H1 (cell line): ENCODE measurements around the gene FOXF1. TPM values are rescaled to one million over a fixed set of nuclear protein-coding genes. Genes with fewer than 3 reads are reported as not detected.

Experiments used
- CTCF ChIA-PET: fragments of 300-600 bp; sonication (Branson Sonifier 250); formaldehyde crosslinking; loops from one replicate; lab custom pipeline; 2021; ENCODE audit not compliant: partially characterized antibody; lab: Charles Lee
- POLR2A ChIA-PET: fragments of 300-600 bp; sonication (Branson Sonifier 250); formaldehyde crosslinking; loops from one replicate; lab custom pipeline; 2021; ENCODE audit warnings: inconsistent platforms; ENCODE audit not compliant: partially characterized antibody; lab: Charles Lee
- DNase-seq, 2 experiments: peaks; one replicate each; pipeline versions ENCODE4 v3.0.0 to v3.0.0-alpha.2; 2010 to 2022; ENCODE audit warnings: low spot score in 2 of 2, low read depth in 1 of 2, mixed read lengths in 1 of 2
- FAIRE-seq: peaks from 2 replicates; lab custom pipeline; 2011; peaks lifted over from hg19 to GRCh38; lab: Jason Lieb, UNC
- H2AFZ ChIP-seq: 2 replicates; pipeline ENCODE4 v1.8.1; 2012; ENCODE audit warnings: low read length, inconsistent platforms
- H2AK5ac ChIP-seq: 2 replicates; pipeline ENCODE4 v1.6.1; 2013; ENCODE audit warnings: low read depth, low read length
- H2BK120ac ChIP-seq: replicated peaks from 2 replicates; pipeline ENCODE3; 2013; ENCODE audit warnings: low read depth, low read length, inconsistent platforms
- H2BK12ac ChIP-seq: 2 replicates; pipeline ENCODE4 v1.6.1; 2013; ENCODE audit warnings: low read depth, low read length
- H2BK15ac ChIP-seq: 2 replicates; pipeline ENCODE4 v1.6.1; 2013; ENCODE audit warnings: low read length
- H2BK20ac ChIP-seq: 2 replicates; pipeline ENCODE4 v1.6.1; 2013; ENCODE audit warnings: low read length
- H2BK5ac ChIP-seq: 2 replicates; pipeline ENCODE4 v1.6.1; 2013; ENCODE audit warnings: low read depth, low read length
- H3K14ac ChIP-seq: 2 replicates; pipeline ENCODE4 v1.6.1; 2013; ENCODE audit warnings: inconsistent platforms; ENCODE audit not compliant: insufficient read length
- H3K18ac ChIP-seq: 2 replicates; pipeline ENCODE4 v1.6.1; 2013; ENCODE audit warnings: low read length; ENCODE audit errors: extremely low read depth
- H3K23ac ChIP-seq: 2 replicates; pipeline ENCODE4 v1.6.1; 2013; ENCODE audit warnings: inconsistent platforms; ENCODE audit not compliant: insufficient read length
- H3K23me2 ChIP-seq: 2 replicates; pipeline ENCODE4 v1.6.1; 2013; ENCODE audit warnings: low read depth, low read length
- H3K27ac ChIP-seq: 2 replicates; pipeline ENCODE4 v1.6.1; 2011; ENCODE audit warnings: low read depth, low read length, inconsistent platforms
- H3K27me3 ChIP-seq, 4 experiments: replicated peaks in 1 of 4; 1 replicate in 1 of 4; 2 replicates in 3 of 4; pipeline versions ENCODE4 v1.6.1 to v1.8.1; 2011 to 2013; ENCODE audit warnings: low read length in 3 of 4, mild to moderate bottlenecking in 3 of 4, inconsistent platforms in 2 of 4, mixed read lengths in 2 of 4, moderate library complexity in 1 of 4; ENCODE audit not compliant: control insufficient read depth in 3 of 4, insufficient read depth in 3 of 4; ENCODE audit errors: extremely low read depth in 1 of 4
- H3K36me3 ChIP-seq, 4 experiments: 2 replicates each; pipeline versions ENCODE4 v1.6.1 to v1.8.1; 2011 to 2013; ENCODE audit warnings: mild to moderate bottlenecking in 4 of 4, low read length in 3 of 4, moderate library complexity in 2 of 4, control low read depth in 1 of 4, inconsistent platforms in 1 of 4; ENCODE audit not compliant: insufficient read depth in 4 of 4, control insufficient read depth in 2 of 4
- H3K4ac ChIP-seq: replicated peaks from 2 replicates; pipeline ENCODE3; 2013; ENCODE audit warnings: low read length, low read depth, mixed read lengths, inconsistent platforms; ENCODE audit not compliant: insufficient read length
- H3K4me1 ChIP-seq, 4 experiments: replicated peaks in 1 of 4; 1 replicate in 1 of 4; 2 replicates in 3 of 4; pipeline versions ENCODE4 v1.6.1 to v1.8.1; 2011 to 2013; ENCODE audit warnings: low read length in 3 of 4, inconsistent platforms in 2 of 4, mixed read lengths in 1 of 4; ENCODE audit not compliant: insufficient read depth in 4 of 4, control insufficient read depth in 3 of 4
- H3K4me2 ChIP-seq, 2 experiments: 2 replicates each; pipeline versions ENCODE4 v1.6.1 to v1.8.1; 2011 to 2013; ENCODE audit warnings: low read depth in 2 of 2, low read length in 2 of 2, control low read depth in 1 of 2, inconsistent platforms in 1 of 2, mild to moderate bottlenecking in 1 of 2; ENCODE audit not compliant: insufficient read depth in 1 of 2
- H3K4me3 ChIP-seq, 4 experiments: fragments of 200-600, 300-600 bp in 1 of 4; sonication (generic), shearing (Covaris generic), sonication (Bioruptor Twin) in 1 of 4; 2 replicates each; pipeline versions ENCODE4 v1.5.1 to v1.8.1; 2011 to 2016; ENCODE audit warnings: low read length in 4 of 4, low read depth in 3 of 4, control low read depth in 2 of 4, inconsistent platforms in 2 of 4, mild to moderate bottlenecking in 2 of 4, mixed read lengths in 1 of 4, moderate library complexity in 1 of 4; ENCODE audit not compliant: insufficient read depth in 2 of 4; ENCODE audit errors: extremely low read depth in 1 of 4
- H3K56ac ChIP-seq: replicated peaks from 2 replicates; pipeline ENCODE3; 2013; ENCODE audit warnings: low read depth, mild to moderate bottlenecking, mixed read lengths, low read length, inconsistent platforms; ENCODE audit not compliant: insufficient read length
- H3K79me1 ChIP-seq: 2 replicates; pipeline ENCODE4 v1.6.1; 2013; ENCODE audit warnings: low read depth, low read length, control low read depth
- H3K79me2 ChIP-seq, 2 experiments: 2 replicates each; pipeline versions ENCODE4 v1.6.1 to v1.8.1; 2012 to 2013; ENCODE audit warnings: low read length in 2 of 2, mild to moderate bottlenecking in 2 of 2, inconsistent platforms in 1 of 2; ENCODE audit not compliant: insufficient read depth in 2 of 2, control insufficient read depth in 1 of 2
- H3K9ac ChIP-seq, 4 experiments: replicated peaks in 1 of 4; 1 replicate in 1 of 4; 2 replicates in 3 of 4; pipeline versions ENCODE4 v1.6.1 to v1.8.1; 2011 to 2013; ENCODE audit warnings: low read depth in 3 of 4, low read length in 3 of 4, control low read depth in 2 of 4, mild to moderate bottlenecking in 2 of 4, moderate library complexity in 2 of 4, inconsistent platforms in 1 of 4; ENCODE audit errors: extremely low read depth in 1 of 4
- H3K9me3 ChIP-seq, 2 experiments: 2 replicates each; pipeline versions ENCODE4 v1.6.1 to v1.8.1; 2012 to 2013; ENCODE audit warnings: mild to moderate bottlenecking in 2 of 2, moderate library complexity in 2 of 2, control low read depth in 1 of 2, inconsistent platforms in 1 of 2, low read depth in 1 of 2, low read length in 1 of 2, mixed read lengths in 1 of 2; ENCODE audit not compliant: insufficient read depth in 2 of 2
- H4K20me1 ChIP-seq, 2 experiments: replicated peaks in 1 of 2; 2 replicates each; pipeline versions ENCODE3 to v1.8.1; 2011 to 2013; ENCODE audit warnings: inconsistent platforms in 2 of 2, low read length in 2 of 2, mild to moderate bottlenecking in 1 of 2; ENCODE audit not compliant: insufficient read depth in 2 of 2, control insufficient read depth in 1 of 2
- H4K5ac ChIP-seq: 2 replicates; pipeline ENCODE4 v1.6.1; 2013; ENCODE audit warnings: low read length, low read depth, mixed read lengths, inconsistent platforms; ENCODE audit not compliant: insufficient read length
- H4K8ac ChIP-seq: 2 replicates; pipeline ENCODE4 v1.8.0; 2013; ENCODE audit warnings: mild to moderate bottlenecking, moderate library complexity, low read length, inconsistent platforms; ENCODE audit not compliant: insufficient read depth; ENCODE audit errors: extremely low read depth
- H4K91ac ChIP-seq: replicated peaks from 2 replicates; pipeline ENCODE3; 2013; ENCODE audit warnings: low read length, mixed read lengths, inconsistent platforms; ENCODE audit not compliant: insufficient read length
- ATF3 ChIP-seq: IDR thresholded peaks from 2 replicates; pipeline ENCODE4 v1.6.1; 2011; ENCODE audit warnings: low read depth, mild to moderate bottlenecking, low read length; ENCODE audit not compliant: insufficient read depth
- BRCA1 ChIP-seq: IDR thresholded peaks from 2 replicates; pipeline ENCODE4 v1.6.1; 2012; ENCODE audit warnings: low read depth, low read length, improper control_type of control experiment
- CREB1 ChIP-seq: IDR thresholded peaks from 2 replicates; pipeline ENCODE4 v1.6.1; 2012; ENCODE audit warnings: inconsistent platforms
- E2F6 ChIP-seq: IDR thresholded peaks from 2 replicates; pipeline ENCODE4 v1.6.1; 2012; ENCODE audit warnings: inconsistent platforms
- JUND ChIP-seq: IDR thresholded peaks from 2 replicates; pipeline ENCODE4 v1.6.1; 2011; ENCODE audit warnings: mild to moderate bottlenecking, improper control_type of control experiment, low read length
- KDM1A ChIP-seq: fragments of 200-600, 300-600 bp; sonication (generic); IDR thresholded peaks from 2 replicates; pipeline ENCODE4 v1.7.1; 2016; ENCODE audit warnings: mild to moderate bottlenecking, low read length, borderline replicate concordance
- RFX5 ChIP-seq: IDR thresholded peaks from 2 replicates; pipeline ENCODE4 v1.6.1; 2011; ENCODE audit warnings: low read depth, low read length, improper control_type of control experiment, borderline replicate concordance
- RXRA ChIP-seq: IDR thresholded peaks from 2 replicates; pipeline ENCODE4 v1.6.1; 2011; ENCODE audit warnings: low read depth, mild to moderate bottlenecking, low read length, moderate library complexity; ENCODE audit not compliant: insufficient read depth
- SUZ12 ChIP-seq: fragments of 200-600 bp; sonication (generic); IDR thresholded peaks from 2 replicates; pipeline ENCODE4 v1.6.1; 2012; ENCODE audit warnings: mild to moderate bottlenecking, inconsistent platforms, low read length, moderate library complexity, mixed read lengths
- TAF7 ChIP-seq: optimal IDR thresholded peaks from 2 replicates; pipeline ENCODE3; 2011; ENCODE audit warnings: low read depth, mild to moderate bottlenecking, inconsistent platforms, low read length, moderate library complexity, borderline replicate concordance
- TBP ChIP-seq: IDR thresholded peaks from 2 replicates; pipeline ENCODE4 v1.6.1; 2011; ENCODE audit warnings: low read depth, low read length, improper control_type of control experiment
- TEAD4 ChIP-seq: IDR thresholded peaks from 2 replicates; pipeline ENCODE4 v1.6.1; 2012; ENCODE audit warnings: low read depth, low read length, inconsistent platforms, mixed read lengths
- WGBS, 2 experiments: shearing (Covaris generic) in 1 of 2; methylation state at CpG; one replicate each; pipeline versions ENCODE4 v1.1.6 to v1.1.7; 2013 to 2015; ENCODE audit warnings: low lambda C conversion rate in 2 of 2, mixed read lengths in 2 of 2, inconsistent platforms in 1 of 2, low coverage in 1 of 2, missing lambda C conversion rate in 1 of 2; ENCODE audit not compliant: insufficient replicate concordance in 2 of 2, insufficient coverage in 1 of 2, insufficient read length in 1 of 2; ENCODE audit errors: extremely low coverage in 1 of 2, missing lambda C conversion rate in 1 of 2; 5-methylcytosine and 5-hydroxymethylcytosine counted together
- polyA plus RNA-seq, 7 experiments: library from polyadenylated mRNA; depleted of rRNA in 3 of 7; stranded (reverse) in 5 of 7; unstranded in 2 of 7; fragments of >200 nt in 5 of 7; fragments of 200-250 nt in 2 of 7; gene quantifications; 1 replicate in 5 of 7; 2 replicates in 1 of 7; 4 replicates in 1 of 7; pipeline versions ENCODE4 v1.2.1 to v1.2.3, GENCODE V29; 2011 to 2013; ENCODE audit warnings: missing spikeins in 2 of 7, mixed read lengths in 2 of 7
- total RNA-seq: library from RNA; stranded (reverse); fragmentation: NEBNext Ultra II Directional; extraction: Animal tissue kit (Norgen Biotek cat#: 25700); gene quantifications from 2 replicates; pipeline ENCODE4 v1.2.1, GENCODE V29; 2021

The FOXF1 gene
- total and polyA plus RNA-seq, 2 of the 8 experiments (the other 6 are each of a cell fraction or from before 2014, with no cell fraction given), result 0.02 TPM; not detected in 1

DNA sequence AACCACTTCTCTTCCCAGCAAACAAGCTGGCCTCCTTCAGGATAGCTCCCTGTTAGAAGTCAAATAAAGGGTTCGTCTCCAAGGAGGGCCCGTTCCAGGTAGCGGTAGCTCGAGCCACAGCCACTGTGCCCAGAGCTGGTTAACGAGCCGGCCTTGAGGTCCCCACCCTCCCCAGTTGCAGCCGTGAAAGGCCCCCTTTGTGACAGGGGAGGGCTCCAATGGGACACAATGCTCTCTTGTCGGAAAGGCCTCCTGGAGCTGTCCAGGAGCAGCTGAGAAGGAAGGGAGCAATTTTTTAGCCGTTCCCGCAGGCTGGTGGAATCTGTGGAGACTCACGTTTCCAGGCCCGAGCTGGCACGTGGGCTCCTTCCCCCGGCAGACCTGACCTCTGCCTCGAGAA lies 29.9 kb upstream of the FOXF1 start:
- no peak overlapping the region for H4K8ac ChIP-seq
- no peak overlapping the region for H3K56ac ChIP-seq
- no peak overlapping the region for H3K4me2 ChIP-seq
- ChIA-PET POLR2A (no interaction called here), CTCF (interaction anchor here (1.0 kb wide), 1 partner anchor 40 kb away, joined by 5 read pairs; no protein-coding TSS in a partner anchor)
- 0 out of 7 replicates have a peak, but pooled peaks cover 0 to under 1% (median 0%) of the 10 kb centered on the region in 4 experiments for H3K4me1 ChIP-seq
- peaks cover 9 to 10% of the 10 kb centered on the region in 2 experiments for H3K9me3 ChIP-seq
- H2AFZ ChIP-seq, result no peak overlapping the region
- H2BK15ac ChIP-seq, result no peak overlapping the region
- no peak overlapping the region for H2BK120ac ChIP-seq
- no peak overlapping the region for H3K14ac ChIP-seq
- FAIRE-seq (no peak), DNase-seq (no peak)
- H4K5ac ChIP-seq, result no peak overlapping the region
- peaks cover 0 to 9% (median under 1%) of the 10 kb centered on the region in 4 experiments; a peak in 2 of 7 replicates for H3K27me3 ChIP-seq
- H3K23me2 ChIP-seq, result peaks cover 3% of the 10 kb centered on the region; the same call in 1 of the 2 replicates
- H4K20me1 ChIP-seq, result no peaks in the 10 kb centered on the region
- H4K91ac ChIP-seq, result no peak overlapping the region
- no peak overlapping the region for H3K27ac ChIP-seq
- H2BK5ac ChIP-seq, result no peak overlapping the region
- H3K23ac ChIP-seq, result no peak overlapping the region
- no peaks in the 10 kb centered on the region for H3K79me1 ChIP-seq
- no peak overlapping the region for H3K4ac ChIP-seq
- WGBS, 2 experiments, result 90% methylated on average over 15 of the region's 15 CpGs; no CpG with 5 or more reads in 1 of the 2 experiments
- H2BK12ac ChIP-seq, result no peak overlapping the region
- H3K9ac ChIP-seq, result no peak overlapping the region; a peak in 1 of 7 replicates
- no peak overlapping the region for H3K4me3 ChIP-seq
- no peak overlapping the region for H2AK5ac ChIP-seq
- no peak overlapping the region for H2BK20ac ChIP-seq
- no peaks in the 10 kb centered on the region for H3K79me2 ChIP-seq
- H3K36me3 ChIP-seq, result no peaks in the 10 kb centered on the region
- TF ChIP-seq TAF7, result no peak
- TF ChIP-seq TEAD4, result no peak
- no peak for TF ChIP-seq RXRA
- no peak for TF ChIP-seq ATF3
- no peak for TF ChIP-seq E2F6
- no peak for TF ChIP-seq JUND
- no peak for TF ChIP-seq KDM1A
- no peak for TF ChIP-seq CREB1
- no peak for TF ChIP-seq BRCA1
- no peak for TF ChIP-seq RFX5
- TF ChIP-seq TBP, result no peak
- no peak for TF ChIP-seq SUZ12
- no peak overlapping the region for H3K18ac ChIP-seq
